MM.1S (cell line): Measurements from ENCODE around the gene MYOCD.

Experiments used
- DNase-seq: peaks from one replicate; pipeline ENCODE4 v3.0.0-alpha.2; 2015
- H2AFZ ChIP-seq: fragments of 300-600 bp; sonication (generic); 2 replicates; pipeline ENCODE4 v1.6.0; 2016; ENCODE audit warnings: antibody characterized with exemption, low read length
- H3F3A ChIP-seq: fragments of 300-600 bp; sonication (generic); 2 replicates; pipeline ENCODE4 v1.6.1; 2016; ENCODE audit warnings: mild to moderate bottlenecking, antibody characterized with exemption, low read length, moderate library complexity, mixed read lengths; ENCODE audit not compliant: insufficient read depth
- H3K27ac ChIP-seq: fragments of 300-600 bp; sonication (generic); 2 replicates; pipeline ENCODE4 v1.5.1; 2016; ENCODE audit warnings: mild to moderate bottlenecking, low read length
- H3K27me3 ChIP-seq: fragments of 300-600 bp; sonication (generic); replicated peaks from 2 replicates; pipeline ENCODE4 v1.6.0; 2016; ENCODE audit warnings: low read length; ENCODE audit not compliant: insufficient read depth
- H3K36me3 ChIP-seq: fragments of 300-600 bp; sonication (generic); replicated peaks from 2 replicates; pipeline ENCODE4 v1.6.1; 2016; ENCODE audit warnings: mild to moderate bottlenecking, low read length, mixed read lengths; ENCODE audit not compliant: insufficient read depth
- H3K4me1 ChIP-seq: fragments of 300-600 bp; sonication (generic); 2 replicates; pipeline ENCODE4 v1.6.1; 2016; ENCODE audit warnings: low read length, mixed read lengths
- H3K4me2 ChIP-seq: fragments of 300-600 bp; sonication (generic); 2 replicates; pipeline ENCODE4 v1.6.0; 2016; ENCODE audit warnings: low read depth, low read length
- H3K4me3 ChIP-seq: fragments of 300-600 bp; sonication (generic); 2 replicates; pipeline ENCODE4 v1.5.1; 2016; ENCODE audit warnings: low read length, mixed read lengths
- H3K79me2 ChIP-seq: fragments of 300-600 bp; sonication (generic); 2 replicates; pipeline ENCODE4 v1.6.1; 2016; ENCODE audit warnings: mixed run types, low read length, mixed read lengths
- H3K9ac ChIP-seq: fragments of 300-600 bp; sonication (generic); 2 replicates; pipeline ENCODE4 v1.6.1; 2016; ENCODE audit warnings: low read length, mixed read lengths
- H3K9me2 ChIP-seq: fragments of 300-600 bp; sonication (generic); replicated peaks from 2 replicates; pipeline ENCODE4 v1.6.1; 2016; ENCODE audit warnings: mild to moderate bottlenecking, low read length, mixed read lengths; ENCODE audit not compliant: insufficient read depth
- H3K9me3 ChIP-seq: fragments of 300-600 bp; sonication (generic); replicated peaks from 2 replicates; pipeline ENCODE4 v1.6.1; 2016; ENCODE audit warnings: mild to moderate bottlenecking, low read length, mixed read lengths; ENCODE audit not compliant: insufficient read depth
- H4K20me1 ChIP-seq: fragments of 300-600 bp; sonication (generic); 2 replicates; pipeline ENCODE4 v1.6.1; 2016; ENCODE audit warnings: mild to moderate bottlenecking, low read length, moderate library complexity, mixed read lengths; ENCODE audit not compliant: insufficient read depth
- EZH2 ChIP-seq: fragments of 300-600 bp; sonication (generic); optimal IDR thresholded peaks from 2 replicates; pipeline ENCODE3; 2017; ENCODE audit warnings: low read depth, mild to moderate bottlenecking, antibody characterized with exemption, low read length, mixed read lengths
- EZH2phosphoT487 ChIP-seq: fragments of 300-600 bp; sonication (generic); IDR thresholded peaks from 2 replicates; pipeline ENCODE4 v1.6.1; 2018; ENCODE audit warnings: antibody characterized with exemption, low read length
- TF ChIP-seq, protein P1 (sequence below): fragments of 300-600 bp; sonication (generic); IDR thresholded peaks from 2 replicates; pipeline ENCODE4 v1.5.1; 2016; ENCODE audit warnings: antibody characterized with exemption, low read length, mixed read lengths

The MYOCD gene

DNA sequence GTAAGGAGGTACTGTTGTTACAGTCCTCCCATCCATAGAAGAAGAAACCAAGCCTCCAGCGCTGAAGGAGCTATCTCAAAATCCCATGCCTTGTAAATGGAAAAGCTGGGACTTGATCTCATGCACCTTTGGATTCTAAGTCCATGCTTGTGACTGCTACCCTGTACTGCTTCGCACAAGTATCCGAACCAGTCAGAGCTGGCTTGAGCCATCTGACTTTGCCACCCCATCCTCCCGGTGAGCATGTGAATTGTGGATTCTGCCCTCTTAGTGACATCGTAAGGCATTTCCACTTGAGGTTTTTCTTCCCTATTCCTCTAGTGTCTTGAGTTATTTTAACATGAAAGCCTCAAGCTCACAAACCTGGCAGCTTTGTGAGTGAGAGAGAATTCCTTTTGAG, 15.3 kb downstream of the MYOCD start:
- Histone ChIP-seq H3K27ac (no peak overlapping the region), H3K27me3 (no peaks in the 10 kb centered on the region), H3K79me2 (no peaks in the 10 kb centered on the region), H3K36me3 (no peaks in the 10 kb centered on the region), H4K20me1 (no peaks in the 10 kb centered on the region), H3F3A (no peaks in the 10 kb centered on the region), H3K9ac (no peak overlapping the region), H3K9me2 (no peaks in the 10 kb centered on the region), H2AFZ (no peak overlapping the region), H3K4me3 (no peak overlapping the region), H3K4me1 (no peaks in the 10 kb centered on the region), H3K9me3 (no peaks in the 10 kb centered on the region), H3K4me2 (no peak overlapping the region)
- no peak for DNase-seq
- TF ChIP-seq, protein P1, sequence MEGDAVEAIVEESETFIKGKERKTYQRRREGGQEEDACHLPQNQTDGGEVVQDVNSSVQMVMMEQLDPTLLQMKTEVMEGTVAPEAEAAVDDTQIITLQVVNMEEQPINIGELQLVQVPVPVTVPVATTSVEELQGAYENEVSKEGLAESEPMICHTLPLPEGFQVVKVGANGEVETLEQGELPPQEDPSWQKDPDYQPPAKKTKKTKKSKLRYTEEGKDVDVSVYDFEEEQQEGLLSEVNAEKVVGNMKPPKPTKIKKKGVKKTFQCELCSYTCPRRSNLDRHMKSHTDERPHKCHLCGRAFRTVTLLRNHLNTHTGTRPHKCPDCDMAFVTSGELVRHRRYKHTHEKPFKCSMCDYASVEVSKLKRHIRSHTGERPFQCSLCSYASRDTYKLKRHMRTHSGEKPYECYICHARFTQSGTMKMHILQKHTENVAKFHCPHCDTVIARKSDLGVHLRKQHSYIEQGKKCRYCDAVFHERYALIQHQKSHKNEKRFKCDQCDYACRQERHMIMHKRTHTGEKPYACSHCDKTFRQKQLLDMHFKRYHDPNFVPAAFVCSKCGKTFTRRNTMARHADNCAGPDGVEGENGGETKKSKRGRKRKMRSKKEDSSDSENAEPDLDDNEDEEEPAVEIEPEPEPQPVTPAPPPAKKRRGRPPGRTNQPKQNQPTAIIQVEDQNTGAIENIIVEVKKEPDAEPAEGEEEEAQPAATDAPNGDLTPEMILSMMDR = no peak
- TF ChIP-seq EZH2 (no peak), EZH2phosphoT487 (no peak)

DNA sequence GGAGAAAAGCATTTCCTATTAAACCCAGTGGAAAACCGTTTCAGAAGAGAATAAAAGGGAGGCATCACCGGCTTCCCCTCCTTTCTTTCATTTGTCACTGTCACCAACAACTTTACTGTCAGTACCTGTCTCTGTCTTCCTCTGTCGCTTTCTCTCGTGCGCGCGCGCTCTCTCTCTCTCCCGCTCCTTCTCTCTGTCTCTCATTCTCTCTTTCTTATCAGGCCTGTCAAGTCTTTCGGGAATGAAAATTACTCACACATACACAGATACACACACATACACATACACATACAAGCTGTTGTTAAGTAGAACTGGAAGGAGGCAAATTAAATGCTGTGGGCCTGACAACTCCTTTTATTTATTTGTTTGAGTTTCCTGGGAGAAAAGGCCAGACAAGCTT, 17.6 kb downstream of the MYOCD start:
- no peaks in the 10 kb centered on the region for H3K36me3 ChIP-seq
- H3K27ac ChIP-seq = no peak overlapping the region
- H3K9ac ChIP-seq = no peak overlapping the region
- H3K27me3 ChIP-seq = no peaks in the 10 kb centered on the region
- no peak for DNase-seq
- no peaks in the 10 kb centered on the region for H4K20me1 ChIP-seq
- H3F3A ChIP-seq = no peaks in the 10 kb centered on the region
- H3K79me2 ChIP-seq = no peaks in the 10 kb centered on the region
- H3K4me3 ChIP-seq = no peak overlapping the region
- no peak overlapping the region for H3K4me2 ChIP-seq
- H3K9me2 ChIP-seq = no peaks in the 10 kb centered on the region
- H2AFZ ChIP-seq = no peak overlapping the region
- no peaks in the 10 kb centered on the region for H3K9me3 ChIP-seq
- TF ChIP-seq EZH2phosphoT487 = no peak
- TF ChIP-seq EZH2 = no peak
- TF ChIP-seq, protein P1 = no peak
- H3K4me1 ChIP-seq = no peaks in the 10 kb centered on the region

DNA sequence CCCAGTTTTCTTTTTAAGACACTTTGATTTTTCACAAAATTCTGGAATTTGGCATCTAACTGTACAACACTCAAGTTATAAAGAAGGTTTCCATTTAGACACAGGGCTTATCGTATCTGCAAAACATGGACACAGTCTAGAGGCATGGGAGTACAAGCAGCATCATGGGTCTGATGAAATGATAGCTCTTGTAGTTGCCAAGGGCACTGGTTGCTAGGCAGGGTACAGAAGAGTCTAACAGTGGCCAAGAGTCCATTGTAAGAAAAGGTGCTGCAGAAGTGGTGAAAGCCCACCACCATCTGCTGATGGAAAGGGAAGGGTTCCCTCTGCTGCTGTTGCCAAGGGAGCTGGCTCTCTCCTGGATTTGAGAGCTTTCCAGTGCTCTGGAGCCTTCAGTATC, 20.8 kb downstream of the MYOCD start:
- Histone ChIP-seq H3K4me2 (no peak overlapping the region), H3K9me3 (no peaks in the 10 kb centered on the region), H3K4me1 (no peaks in the 10 kb centered on the region), H2AFZ (no peak overlapping the region), H3K27ac (no peak overlapping the region), H3K9ac (no peak overlapping the region), H3K27me3 (no peaks in the 10 kb centered on the region), H3K79me2 (no peaks in the 10 kb centered on the region), H3K36me3 (no peaks in the 10 kb centered on the region), H3F3A (no peaks in the 10 kb centered on the region), H4K20me1 (no peaks in the 10 kb centered on the region), H3K9me2 (no peaks in the 10 kb centered on the region), H3K4me3 (no peak overlapping the region)
- TF ChIP-seq, protein P1 = no peak
- TF ChIP-seq EZH2 = no peak
- no peak for TF ChIP-seq EZH2phosphoT487
- DNase-seq = no peak
